HG03039 (cell line): ENCODE data around the gene ADAMTSL1.

ENCODE experiments used
- ATAC-seq: cut with Tn5 transposase; IDR thresholded peaks from one replicate; pipeline ENCODE4 v1.9.1; 2021; ENCODE audit warnings: mild to moderate bottlenecking, moderate library complexity; ENCODE audit not compliant: unreplicated experiment

Gene ADAMTSL1

GRCh38 chr9:18688581-18689565, 214.9 kb downstream of the ADAMTSL1 start:
- no peak for ATAC-seq

- no peak for ATAC-seq
Measured at GRCh38 chr9:18689921-18690320, 216.0 kb downstream of the ADAMTSL1 start.

GRCh38 chr9:18692268-18692667, 218.3 kb downstream of the ADAMTSL1 start:
- ATAC-seq = no peak

- no peak for ATAC-seq
Measured at GRCh38 chr9:18692962-18693361, 219.0 kb downstream of the ADAMTSL1 start.

- ATAC-seq = no peak
Measured at GRCh38 chr9:18694959-18695668, 221.2 kb downstream of the ADAMTSL1 start.

DNA sequence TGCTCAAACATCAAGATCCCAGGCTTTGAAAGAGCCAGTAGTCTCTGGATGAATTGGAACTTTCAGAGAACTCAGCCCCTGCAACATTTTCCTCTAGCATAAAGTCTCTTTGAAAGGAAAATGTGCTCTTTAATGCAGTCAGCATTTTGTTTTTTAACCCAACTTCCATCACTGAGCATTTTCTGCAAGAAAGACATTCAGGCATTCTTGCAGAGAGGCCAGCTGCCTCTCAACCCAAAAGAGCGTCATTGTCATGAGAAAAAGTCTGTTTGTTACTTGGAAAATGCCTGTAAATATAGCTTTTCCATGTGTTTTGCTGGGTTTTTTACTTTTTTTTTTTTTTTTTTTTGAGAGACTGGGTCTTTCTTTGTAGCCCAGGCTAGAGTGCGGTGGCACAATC, 225.0 kb downstream of the ADAMTSL1 start:
- ATAC-seq = no peak

DNA sequence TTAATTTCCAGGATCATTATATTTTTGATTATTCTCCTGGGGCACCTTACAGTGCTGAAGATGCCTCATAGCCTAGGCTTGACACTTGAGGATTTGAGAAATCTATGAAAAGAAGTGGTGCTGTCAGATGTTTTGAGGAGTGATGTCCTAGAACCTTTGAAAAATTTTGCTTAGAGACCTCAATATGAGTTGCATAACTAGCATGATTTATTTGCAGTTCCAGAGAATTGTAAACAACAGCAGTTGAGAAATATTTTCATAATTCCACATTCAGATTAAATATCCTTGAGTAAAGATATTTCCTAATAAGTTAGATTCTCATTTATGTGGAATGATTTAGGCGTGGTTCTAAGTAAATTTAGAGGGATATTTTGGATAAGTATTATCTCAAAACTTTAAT, 225.8 kb downstream of the ADAMTSL1 start:
- ATAC-seq = no peak

DNA sequence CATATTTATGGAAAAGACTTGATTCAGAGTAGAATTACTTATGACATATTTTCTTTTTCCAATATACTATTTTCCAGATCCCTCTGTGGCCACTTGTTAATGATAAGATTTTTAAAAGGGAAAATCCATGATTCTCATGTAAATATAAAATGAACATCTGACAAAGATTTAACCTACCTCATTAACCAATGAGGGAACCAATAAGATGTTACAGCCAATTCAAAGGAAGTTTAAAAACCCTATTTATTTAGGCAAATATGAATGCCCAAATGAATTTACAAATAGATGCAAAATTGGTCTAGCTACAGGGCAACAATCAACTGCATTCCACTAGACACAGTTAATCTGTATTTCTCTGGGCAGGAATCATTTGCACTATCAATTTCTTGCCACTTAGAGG, 226.8 kb downstream of the ADAMTSL1 start:
- no peak for ATAC-seq

- ATAC-seq = no peak
Measured at GRCh38 chr9:18703151-18703900, 229.4 kb downstream of the ADAMTSL1 start.

DNA sequence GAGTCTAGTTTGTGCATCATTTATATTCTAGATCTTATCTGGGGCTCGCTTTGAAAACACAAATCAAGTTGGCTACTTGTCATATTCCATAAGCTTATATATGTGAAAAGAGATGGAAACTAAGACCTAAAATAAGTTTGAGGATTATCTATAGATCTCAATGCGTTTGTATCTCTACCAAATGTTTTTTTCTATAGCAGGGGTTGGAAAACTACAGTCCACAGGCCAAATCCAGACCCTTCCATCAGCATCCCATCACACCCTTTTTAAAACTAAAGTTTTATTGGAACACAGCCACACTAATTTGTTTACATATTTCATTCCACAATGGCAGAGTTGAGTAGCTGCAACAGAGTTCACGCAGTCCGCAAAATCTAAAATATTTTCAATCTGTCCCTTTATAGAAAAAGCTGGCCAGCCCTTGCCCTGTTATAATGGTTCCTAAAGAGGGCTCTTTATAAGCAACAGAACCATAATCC, 230.0 kb downstream of the ADAMTSL1 start:
- no peak for ATAC-seq

GRCh38 chr9:18705796-18706392, 231.9 kb downstream of the ADAMTSL1 start:
- no peak for ATAC-seq

DNA sequence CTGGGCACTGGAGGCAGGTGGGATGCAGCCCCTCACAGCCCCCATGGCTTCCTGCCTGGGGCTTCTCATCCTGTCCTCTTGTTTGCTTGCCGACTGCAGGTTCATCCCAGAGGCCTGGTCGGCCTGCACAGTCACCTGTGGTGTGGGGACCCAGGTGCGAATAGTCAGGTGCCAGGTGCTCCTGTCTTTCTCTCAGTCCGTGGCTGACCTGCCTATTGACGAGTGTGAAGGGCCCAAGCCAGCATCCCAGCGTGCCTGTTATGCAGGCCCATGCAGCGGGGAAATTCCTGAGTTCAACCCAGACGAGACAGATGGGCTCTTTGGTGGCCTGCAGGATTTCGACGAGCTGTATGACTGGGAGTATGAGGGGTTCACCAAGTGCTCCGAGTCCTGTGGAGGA, 232.7 kb downstream of the ADAMTSL1 start:
- no peak for ATAC-seq

DNA sequence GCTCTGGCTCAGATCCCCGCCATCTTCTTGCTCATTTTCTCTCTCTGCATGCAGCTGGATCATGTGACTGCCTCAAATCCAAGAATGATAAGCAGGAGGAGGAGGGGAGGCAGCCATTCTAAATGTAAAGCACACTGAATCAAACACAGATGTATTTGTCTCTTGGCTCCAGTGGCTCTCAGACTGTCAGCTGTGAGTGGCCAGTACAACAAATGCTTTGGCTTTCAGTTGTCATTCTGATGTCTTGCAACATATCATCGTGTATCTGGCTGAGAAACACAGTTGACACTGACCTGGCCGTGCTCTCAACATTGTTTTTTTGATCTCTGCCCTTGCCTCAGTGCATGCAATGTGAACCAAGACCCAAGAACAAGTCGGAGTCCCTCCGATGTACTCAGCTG, 233.1 kb downstream of the ADAMTSL1 start:
- ATAC-seq = no peak

- ATAC-seq = no peak
Measured at GRCh38 chr9:18707489-18708205, 233.7 kb downstream of the ADAMTSL1 start.

- ATAC-seq = no peak
Measured at GRCh38 chr9:18708429-18708828, 234.5 kb downstream of the ADAMTSL1 start.

DNA sequence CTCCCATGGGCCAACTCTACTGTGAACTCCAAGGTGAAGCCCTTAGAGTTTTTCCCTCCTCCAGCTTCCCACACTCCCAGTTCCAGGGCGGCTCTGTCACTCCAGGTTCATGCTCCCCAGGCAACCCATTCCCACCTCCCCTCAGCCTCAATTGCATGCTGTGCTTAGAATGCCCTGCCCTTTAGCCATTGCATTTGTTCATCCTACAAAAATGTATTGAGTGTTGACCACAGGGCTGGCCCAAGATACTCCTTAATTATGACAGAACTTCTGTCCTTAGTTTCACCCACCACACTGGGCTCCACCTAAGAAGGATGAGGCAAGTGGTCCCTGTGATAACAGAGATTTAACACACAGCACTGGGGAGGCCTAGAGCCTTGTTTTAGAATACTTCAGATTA, 236.1 kb downstream of the ADAMTSL1 start:
- ATAC-seq = no peak

GRCh38 chr9:18717759-18718158, 243.8 kb downstream of the ADAMTSL1 start:
- no peak for ATAC-seq

DNA sequence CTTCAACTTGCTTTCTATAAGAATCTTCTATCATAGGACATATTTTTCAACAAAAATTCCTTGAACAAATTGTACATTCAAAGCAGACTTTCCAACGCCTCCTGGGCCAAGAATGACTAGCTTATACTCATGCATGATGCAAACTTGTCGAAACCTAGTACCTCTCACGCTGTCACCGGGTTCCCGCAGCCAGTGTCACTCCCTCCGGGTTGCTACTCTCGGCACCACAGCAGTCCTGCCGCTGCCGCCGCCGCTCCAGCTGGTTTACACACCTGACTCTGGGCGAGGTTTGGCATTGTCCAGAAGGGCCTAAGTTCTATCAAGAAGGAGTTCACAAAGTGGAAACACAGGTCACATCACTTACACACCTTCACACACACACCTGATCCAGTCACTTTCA, 244.4 kb downstream of the ADAMTSL1 start:
- ATAC-seq = no peak

DNA sequence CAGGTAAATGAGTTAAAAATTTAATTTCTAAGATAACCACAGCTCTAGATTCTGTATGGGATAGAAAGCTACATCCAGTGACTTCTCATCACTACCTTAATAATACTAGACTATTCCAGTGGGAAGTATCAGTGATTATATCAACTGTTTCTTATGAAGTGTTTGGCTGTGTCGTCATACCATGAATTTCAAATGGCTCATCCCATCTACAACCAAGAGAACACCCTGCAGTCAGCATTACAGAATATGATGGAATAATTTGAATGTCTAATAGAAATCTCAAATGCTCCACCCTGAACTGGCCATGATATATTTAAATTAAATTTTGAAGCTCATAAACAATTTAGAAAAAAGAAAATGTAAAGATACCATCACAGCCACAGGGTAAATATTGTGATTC, 245.0 kb downstream of the ADAMTSL1 start:
- no peak for ATAC-seq

- ATAC-seq = no peak
Measured at GRCh38 chr9:18720691-18721090, 246.7 kb downstream of the ADAMTSL1 start.
